G401.6 (cell line): ENCODE results near the gene ROBO2.

Experiments used
- FAIRE-seq: peaks from 2 replicates; lab custom pipeline; 2012; peaks lifted over from hg19 to GRCh38; lab: Jason Lieb, UNC

Gene ROBO2

DNA sequence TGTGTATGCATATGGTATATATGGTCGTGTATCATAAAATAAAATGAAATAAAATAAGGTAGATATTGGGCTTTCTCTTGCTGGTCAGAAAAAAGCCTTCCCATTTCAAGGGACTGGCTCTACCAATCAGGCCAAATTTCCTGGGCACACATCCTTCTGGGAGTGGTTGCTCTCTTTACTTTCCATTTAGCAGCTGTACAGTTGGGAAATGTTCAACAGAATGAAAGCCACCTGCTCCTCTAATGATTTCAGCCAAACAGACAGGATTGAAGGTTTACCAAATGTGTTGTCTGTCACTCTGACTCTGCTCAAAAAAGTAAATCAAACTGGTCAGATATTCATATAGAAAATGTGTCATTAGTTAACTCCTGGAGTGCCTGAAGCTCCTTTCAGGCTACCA lies 380.4 kb downstream of the ROBO2 start:
- FAIRE-seq = no peak

DNA sequence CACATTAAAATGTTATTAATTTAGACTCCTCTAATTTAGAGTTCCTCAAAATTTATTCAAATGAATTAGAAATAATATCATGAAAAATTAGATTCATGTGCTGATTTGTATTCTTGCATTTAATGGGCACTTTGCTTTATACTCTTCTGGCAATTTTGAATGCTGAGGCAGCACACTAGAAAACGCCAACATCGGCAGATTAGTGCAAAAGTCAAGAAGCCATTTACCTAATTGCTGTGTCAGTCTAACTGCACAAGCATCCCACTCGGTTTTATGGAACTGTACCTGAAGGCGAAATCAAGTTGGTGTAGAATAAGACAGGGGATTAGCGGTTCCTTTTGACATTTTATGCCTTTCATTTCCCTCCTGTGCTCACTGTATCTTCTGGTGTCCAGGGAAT lies 382.0 kb downstream of the ROBO2 start:
- no peak for FAIRE-seq

GRCh38 chr3:77426531-77426930 lies 386.6 kb downstream of the ROBO2 start:
- no peak for FAIRE-seq

- no peak for FAIRE-seq
Observed at GRCh38 chr3:77427528-77427927, 387.6 kb downstream of the ROBO2 start.

DNA sequence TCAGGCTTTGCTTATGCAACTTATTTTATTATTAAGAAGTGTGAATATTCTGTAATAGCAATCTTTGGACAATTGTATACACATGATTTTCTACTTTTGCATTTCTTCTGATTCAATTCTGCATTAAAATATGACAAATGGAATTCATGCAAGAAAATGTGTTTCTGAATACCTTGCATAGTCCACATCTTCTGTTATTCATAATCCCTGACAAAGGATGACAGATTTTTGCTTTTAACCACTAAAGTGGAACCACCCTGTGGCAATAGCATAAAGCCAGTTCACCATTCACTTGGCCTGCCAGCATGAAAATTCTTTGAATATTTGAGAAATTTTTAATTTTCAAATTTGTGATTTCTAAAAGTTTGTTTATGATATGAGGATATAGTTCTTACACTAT lies 397.0 kb downstream of the ROBO2 start:
- no peak for FAIRE-seq

GRCh38 chr3:77446084-77446483 lies 406.2 kb downstream of the ROBO2 start:
- FAIRE-seq = no peak

GRCh38 chr3:77446761-77447160 lies 406.9 kb downstream of the ROBO2 start:
- no peak for FAIRE-seq

DNA sequence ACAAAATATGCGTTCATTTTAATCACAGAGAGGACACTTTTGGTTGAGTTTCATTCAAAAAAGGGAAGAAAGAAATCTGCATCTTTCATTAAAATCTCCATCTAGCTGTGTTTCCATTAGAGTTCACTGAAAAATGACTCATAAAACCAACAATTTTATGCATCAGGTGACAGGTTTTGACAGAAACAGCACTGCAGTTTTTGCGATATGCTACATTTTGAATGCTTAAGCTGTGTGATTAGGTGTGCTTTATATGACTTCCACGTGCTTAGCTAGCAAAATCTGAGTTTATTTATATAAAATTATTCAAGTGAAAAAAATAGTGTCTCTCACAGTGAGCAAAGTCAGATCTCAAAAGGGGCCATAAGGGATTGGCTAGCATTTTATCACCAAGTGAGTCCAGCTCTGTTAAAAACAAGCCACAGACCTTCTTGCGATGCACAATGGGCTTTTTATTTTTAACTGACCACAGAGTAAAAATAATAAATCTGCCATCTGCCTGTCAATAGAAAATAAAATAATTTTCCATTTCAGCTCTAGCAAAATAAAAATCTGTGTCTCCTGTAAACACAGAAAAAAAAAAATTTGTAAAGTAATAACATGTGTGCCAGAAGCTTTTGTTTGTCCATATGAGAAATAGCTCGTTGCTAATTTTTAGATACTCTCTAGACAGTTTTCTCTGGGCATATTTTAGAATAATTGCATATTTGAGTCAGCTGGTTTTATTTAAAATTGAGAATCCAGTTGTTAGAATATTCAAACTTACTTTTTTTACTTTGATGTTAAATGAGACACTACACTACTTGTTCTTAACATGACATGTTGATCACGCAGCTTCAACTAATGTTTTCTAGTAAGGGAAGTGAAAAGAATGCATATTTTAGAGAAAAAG lies 409.8 kb downstream of the ROBO2 start:
- FAIRE-seq = no peak

DNA sequence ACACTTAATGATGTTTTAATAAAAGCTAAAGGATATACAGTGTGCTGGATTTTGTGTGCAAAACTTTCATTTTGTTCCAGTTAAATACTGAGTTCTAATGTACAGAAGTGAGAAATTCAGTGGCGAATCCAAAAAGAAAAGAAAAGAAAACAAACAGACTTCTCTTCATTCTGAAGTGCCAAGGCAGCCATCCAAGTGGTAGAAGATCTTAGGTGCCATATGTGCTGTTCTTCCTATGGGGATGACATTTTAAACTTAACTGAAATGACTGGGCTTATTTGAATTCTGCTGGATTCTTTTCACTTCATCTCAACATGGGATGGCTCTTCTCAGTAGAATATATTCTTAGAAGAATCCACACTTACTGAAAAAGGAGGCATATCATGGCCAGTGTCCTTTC lies 416.5 kb downstream of the ROBO2 start:
- no peak for FAIRE-seq

DNA sequence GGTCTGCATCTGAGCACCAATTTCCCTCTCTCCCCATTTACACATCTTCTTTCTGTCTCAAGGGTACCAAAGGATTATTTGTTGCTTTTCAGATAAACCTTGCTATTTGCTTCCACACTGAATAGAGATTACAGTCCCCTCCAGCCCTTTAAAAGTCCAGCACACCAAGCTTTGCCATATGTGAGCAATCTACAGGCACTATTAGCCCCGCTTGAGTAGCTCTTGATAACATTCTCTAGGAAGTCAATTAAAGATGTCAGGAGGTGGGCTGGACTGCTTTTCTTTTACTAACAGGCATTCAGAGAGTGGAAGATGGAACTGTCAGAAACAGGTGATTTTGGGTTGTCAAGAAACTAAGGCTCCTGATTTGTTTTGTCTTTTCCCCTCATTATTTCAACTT lies 417.0 kb downstream of the ROBO2 start:
- no peak for FAIRE-seq

DNA sequence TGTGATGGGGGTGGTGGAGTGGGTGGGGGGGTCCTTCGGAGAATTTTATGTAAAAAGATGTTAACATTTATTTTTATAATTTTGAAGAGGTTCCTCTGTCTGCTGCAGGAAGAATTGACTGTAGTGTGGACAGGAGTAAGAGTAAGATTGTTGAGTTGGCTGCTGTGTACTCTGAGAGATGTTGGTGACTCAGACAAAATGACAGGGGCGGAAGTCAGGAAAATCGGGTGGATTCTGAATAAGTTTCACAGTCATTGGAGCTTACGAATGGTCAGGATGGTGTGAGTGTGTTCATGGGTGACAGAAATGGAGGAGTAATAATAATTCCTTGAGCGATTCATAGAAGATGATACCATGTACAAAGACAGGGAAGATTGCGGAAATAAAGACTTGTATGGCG lies 420.0 kb downstream of the ROBO2 start:
- no peak for FAIRE-seq

DNA sequence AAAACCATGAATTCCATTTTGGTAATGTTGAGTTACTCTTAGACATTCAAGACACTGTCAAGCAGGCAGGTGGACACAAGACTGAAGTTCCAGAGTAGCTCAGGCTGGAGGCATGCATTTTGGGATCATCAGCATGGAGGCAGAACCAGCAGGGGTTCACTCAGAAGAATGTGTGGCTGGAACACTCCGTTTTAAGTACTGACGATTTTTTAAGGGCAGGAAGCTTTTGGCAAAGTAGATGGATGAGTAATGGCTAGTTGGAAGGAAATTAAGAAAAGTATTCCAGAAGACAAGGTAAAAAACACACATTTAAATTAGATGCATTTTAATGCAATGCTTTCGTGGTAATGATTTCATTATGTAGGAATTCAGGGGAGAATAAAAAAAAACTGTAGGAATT lies 420.4 kb downstream of the ROBO2 start:
- no peak for FAIRE-seq

GRCh38 chr3:77462951-77463350 lies 423.1 kb downstream of the ROBO2 start:
- no peak for FAIRE-seq

DNA sequence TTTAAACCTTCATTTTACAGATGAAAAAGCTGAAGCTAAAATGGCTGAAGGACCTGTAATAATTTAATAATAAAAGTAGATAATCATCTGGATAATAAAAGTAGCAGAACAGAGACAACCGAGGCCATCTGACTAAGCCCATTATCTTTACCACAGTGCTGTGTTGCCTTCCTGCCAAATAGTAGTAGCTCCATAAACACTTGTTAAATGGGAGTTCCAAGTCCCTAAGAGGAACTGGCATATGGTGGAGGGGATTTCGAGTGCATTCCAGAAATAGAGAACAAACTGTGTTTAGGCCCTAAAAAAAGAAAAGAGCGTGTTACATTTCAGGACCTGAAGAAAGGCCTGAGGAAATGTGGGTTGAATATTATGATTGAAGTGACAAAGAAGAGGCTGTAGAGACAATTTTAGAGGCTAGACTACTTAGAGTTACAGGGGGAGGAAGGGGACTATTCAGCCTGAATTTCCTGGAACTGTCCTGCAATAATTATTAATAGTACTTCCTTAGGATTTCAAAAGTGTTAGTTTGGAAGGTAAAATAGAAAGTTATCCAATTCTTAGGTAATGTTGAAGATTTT lies 424.3 kb downstream of the ROBO2 start:
- no peak for FAIRE-seq

GRCh38 chr3:77466562-77467115 lies 426.7 kb downstream of the ROBO2 start:
- no peak for FAIRE-seq

- no peak for FAIRE-seq
Observed at GRCh38 chr3:77467702-77468625, 428.1 kb downstream of the ROBO2 start.

- no peak for FAIRE-seq
Observed at GRCh38 chr3:77468626-77469020, 428.7 kb downstream of the ROBO2 start.

- no peak for FAIRE-seq
Observed at GRCh38 chr3:77475507-77475906, 435.6 kb downstream of the ROBO2 start.

DNA sequence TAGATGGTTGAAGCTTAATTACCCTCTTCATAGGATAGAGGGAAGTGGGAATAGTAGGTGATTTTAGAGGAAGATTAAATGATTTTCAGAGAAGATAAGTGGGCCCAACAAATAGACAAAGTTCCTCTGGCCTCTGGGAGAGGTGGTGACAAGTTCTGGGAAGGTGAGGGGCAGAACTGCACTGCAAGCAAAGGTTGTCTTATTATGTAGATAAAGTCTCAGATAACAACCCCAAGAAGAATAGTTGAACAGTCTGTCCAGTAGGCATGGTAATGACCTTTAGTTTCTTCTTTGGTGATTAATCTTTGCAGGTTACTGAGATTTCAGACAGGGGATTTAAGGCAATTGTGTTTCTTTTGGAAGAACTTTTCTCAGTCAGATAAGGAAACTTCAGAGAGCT lies 439.1 kb downstream of the ROBO2 start:
- no peak for FAIRE-seq

DNA sequence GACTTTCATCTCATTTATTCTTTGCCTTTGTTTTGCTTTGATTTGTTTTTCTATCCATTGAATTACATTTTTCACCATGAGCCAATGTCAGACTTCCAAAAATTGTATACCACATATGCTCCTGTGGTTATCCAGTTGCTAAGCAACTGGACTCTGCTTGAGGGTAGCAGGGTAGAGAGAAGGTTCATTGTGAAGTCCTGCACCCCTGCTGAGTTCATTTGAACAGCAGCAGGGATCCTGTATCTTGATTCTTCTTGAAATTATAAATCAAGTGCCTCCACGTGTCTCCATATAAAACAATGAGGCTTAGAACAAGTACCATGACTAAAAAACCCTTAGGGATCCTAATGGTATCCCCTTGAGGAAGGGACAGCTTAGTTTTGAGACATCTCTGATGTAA lies 449.3 kb downstream of the ROBO2 start:
- FAIRE-seq = no peak

GRCh38 chr3:77491961-77492360 lies 452.1 kb downstream of the ROBO2 start:
- no peak for FAIRE-seq

DNA sequence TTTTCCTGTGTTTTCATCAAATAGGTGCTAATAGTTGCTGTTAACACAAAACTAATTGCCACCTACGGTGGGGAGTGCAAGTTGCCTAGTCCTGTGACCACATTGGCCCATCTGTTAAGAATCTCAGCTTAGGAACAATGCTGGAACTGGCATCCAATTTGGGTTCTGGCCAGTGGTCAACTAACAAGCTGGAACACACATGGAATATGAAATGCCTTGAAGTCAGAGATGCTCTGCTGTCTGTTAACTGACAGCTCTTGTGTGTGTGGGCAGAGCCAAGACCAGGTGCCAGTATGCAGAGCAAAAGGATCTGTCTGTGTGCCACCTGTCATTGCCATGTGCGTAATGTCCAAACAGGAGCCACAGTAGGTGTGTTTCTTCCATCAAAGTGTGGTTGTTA lies 460.8 kb downstream of the ROBO2 start:
- no peak for FAIRE-seq

- no peak for FAIRE-seq
Observed at GRCh38 chr3:77506384-77506783, 466.5 kb downstream of the ROBO2 start.
